CD4-positive, alpha-beta T cell treated with Interleukin-10 for 1 hour (primary cell): ENCODE measurements around the gene P2RY12.

Experiments used
- DNase-seq: peaks from one replicate; pipeline ENCODE4 v3.0.0-alpha.2; 2020

Gene P2RY12

DNA sequence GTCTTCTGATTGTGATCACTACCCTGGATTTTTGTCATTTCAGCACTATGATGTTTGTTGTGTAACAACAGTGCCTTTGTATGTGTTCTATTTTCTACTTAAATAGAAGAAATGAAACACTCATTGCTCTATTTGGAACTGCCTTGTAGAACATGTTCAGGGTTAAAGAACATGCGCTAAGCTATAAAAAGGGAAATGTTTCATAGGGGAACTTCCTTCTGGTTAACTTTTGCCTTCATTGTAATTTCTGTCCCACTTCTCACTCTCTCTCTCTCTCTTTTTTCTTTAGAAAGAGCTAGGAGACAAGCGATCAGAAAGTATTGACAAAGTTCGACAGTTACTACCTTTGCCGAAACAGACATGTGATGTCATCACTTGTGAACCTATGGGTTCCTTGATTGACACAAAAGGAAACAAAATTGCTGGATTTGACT lies at the start of gene P2RY12:
TSS of gene P2RY12 (minus strand) at position 13 of the 434 bp plus-strand sequence. CDS start 45,908 bp downstream, outside the sequence.
- DNase-seq: no peak

DNA sequence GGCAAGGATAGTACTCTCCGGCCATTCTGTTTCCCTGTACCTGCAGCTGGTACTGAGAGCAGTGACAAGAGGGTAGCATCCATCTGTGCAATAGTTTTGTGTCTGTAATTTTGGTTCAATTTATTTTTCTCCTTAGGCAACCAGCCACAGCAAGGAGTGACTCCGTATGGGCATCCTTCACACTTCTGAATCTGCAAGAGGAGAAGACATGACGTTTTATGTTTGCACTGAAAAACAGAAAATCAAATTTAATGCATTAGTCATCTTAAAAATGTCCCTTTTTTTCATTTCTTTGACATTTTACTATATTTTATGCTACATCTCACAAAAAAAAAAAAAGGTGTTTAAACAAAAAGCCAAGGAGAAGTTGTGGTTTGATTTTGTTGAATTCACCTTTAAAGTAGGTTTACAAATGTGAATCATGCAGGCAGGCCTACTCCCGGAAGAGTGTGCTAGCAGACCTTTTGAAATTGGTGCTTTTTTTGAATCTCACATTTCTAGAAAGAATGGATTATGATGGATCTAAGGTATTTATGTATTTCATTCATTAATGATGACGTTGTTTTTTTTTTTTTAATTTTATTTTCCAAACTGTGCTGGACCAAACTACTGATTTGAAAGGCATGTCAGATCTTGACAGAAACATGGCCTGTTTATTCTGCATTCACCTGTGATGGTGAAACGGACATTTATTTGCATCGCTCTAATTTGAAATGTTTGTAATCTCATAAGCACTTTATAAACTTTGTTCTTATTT lies 48.2 kb upstream of the P2RY12 start:
- no peak for DNase-seq

DNA sequence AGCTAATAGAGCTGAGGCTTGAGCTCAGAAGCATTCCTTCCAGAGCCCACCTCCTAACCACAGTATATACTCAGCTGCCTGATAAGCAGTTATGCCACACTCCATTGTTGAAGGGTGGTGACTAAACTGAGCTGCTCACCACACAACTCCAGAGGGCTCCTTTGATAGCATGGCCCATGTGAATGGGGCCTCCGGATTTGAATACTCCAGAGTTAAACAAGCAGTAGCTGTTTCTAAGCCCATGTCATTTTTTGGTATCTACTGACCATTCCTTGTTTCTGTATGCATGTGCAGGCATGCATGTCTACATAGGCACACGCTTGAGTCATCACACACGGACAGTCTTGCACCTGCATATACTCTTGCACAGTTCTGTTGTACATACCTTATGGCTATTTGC lies 47.4 kb upstream of the P2RY12 start:
- DNase-seq: no peak

DNA sequence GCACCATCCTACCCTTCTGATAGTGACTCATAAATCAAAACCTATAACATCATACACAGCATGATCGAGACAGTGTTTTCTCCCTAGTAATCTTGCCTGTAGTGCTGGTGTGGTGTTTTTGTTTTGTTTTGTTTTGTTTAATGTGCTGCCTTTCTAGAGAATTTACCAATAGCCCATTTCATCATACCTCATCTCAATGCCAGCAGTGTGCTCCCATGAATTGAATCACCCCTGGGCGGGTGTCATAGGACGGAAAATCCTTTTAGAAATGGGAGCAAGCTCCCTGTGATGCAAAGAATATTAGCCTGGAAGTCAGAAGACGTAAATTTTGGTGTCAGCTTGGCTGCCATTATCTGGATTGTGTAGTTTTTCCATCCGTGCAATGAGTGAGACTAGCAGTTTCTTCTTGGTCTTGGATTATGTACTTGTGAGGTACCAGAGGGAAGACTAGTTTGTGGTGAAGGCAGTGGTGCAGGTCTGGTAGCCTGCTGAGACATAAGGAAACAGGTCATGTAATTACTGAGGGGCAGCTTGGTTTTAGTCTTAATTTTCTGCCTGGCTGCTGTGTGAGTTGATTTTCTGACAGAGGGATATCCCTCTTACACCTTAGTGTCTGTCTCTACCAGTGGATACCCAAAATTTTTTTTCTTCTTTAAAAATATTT lies 46.4 kb upstream of the P2RY12 start:
- no peak for DNase-seq

DNA sequence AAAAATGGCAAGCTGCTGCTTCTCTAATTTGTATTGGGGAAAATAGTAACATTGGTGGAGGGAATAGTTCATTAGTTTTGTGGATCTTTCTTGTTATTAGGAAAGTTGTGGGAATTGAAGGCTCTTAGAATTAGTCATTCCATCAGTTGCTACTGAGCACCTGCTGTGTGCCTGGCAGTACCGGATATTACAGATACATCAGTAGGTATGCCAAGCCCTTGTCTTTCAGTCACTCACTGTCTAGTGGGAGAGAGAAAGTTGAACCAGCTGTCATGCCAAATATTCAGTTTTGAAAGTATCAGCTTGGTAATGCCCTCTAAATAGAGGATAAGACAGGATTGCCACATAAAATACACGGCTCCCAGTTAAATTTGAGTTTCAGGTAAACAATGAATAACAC lies 43.8 kb upstream of the P2RY12 start:
- DNase-seq: no peak

DNA sequence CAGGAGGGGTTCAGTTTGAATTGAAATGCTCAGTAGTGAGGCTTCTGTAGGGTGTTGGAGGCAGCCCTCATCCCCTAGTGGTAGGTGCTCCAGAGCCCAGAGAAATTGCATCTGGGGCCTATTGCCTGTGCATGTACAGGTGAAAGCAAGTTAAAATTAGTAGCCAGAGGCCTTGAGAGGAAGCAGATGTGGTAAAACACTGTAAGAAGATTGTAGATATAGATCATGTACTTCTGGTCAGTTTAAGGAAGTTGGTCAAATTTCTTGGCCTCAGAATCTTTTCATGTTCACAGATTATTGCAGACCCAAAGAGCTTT lies 41.7 kb upstream of the P2RY12 start:
- no peak for DNase-seq

DNA sequence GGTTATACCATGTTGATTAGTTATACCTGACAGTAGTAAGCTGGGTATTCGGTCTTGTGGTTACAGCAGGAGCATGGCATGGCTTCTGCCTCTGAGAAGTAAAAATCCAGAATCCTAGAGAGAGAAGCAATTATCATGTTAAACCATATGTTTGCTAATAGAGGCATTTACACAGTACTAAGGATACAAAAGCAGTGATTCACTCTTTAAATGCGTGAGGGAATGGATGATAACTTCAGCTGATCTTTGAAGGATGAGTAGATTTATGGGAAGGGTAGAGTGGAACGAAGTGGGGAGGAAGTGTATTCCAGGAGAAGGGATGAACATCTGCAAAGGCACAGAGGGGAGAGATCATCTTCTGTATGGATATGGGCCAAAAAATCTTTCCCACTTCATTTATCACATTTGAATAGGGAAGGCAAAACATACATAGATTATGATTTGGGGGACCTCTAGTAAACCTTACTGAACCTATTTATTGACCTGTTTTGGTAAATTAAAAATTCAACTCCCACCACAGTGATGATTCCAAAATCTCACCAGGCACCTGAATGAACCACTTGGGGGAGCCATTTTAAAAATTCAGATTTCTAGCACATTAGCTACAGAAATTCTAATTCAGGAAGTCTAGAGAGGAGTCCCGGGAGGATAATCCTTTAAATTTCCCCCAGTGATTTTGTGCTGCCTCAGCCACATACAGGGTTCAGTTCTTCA lies 41.2 kb upstream of the P2RY12 start:
- no peak for DNase-seq

DNA sequence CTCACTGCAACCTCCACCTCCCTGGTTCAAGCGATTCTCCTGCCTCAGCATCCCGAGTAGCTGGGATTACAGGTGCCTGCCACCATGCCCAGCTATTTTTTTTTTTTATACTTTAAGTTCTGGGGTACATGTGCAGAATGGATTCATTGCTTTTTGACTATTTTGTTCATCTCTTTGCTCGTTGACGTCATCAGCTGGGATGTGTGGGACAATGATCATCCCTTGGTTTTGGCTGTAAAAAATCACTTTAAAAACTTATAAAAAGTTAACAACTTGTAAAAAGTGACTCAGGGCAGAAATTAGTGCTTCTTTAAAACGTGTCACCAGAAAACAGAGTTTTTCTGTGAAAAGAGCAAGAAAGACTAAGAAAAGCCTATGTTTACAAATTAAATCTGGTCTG lies 38.5 kb upstream of the P2RY12 start:
- DNase-seq: no peak

DNA sequence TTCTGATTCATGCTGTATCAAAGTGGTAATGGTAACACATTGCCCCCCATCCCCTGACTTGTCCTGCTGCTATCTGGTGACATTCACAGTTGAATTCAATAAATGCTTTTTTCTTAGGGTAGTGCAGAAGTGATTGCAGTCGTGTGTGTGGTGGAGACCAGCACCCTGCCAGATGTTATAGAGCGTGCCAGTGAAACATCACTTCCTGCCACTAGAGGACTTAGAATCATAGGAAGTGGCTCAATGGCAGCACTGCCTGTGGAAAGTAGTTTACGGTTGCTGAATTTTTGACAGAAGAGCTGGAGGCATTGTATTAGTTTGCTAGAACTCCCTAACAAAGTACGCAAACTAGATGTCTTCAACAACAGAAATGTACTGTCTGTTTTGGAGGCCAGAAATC lies 37.4 kb upstream of the P2RY12 start:
- no peak for DNase-seq

DNA sequence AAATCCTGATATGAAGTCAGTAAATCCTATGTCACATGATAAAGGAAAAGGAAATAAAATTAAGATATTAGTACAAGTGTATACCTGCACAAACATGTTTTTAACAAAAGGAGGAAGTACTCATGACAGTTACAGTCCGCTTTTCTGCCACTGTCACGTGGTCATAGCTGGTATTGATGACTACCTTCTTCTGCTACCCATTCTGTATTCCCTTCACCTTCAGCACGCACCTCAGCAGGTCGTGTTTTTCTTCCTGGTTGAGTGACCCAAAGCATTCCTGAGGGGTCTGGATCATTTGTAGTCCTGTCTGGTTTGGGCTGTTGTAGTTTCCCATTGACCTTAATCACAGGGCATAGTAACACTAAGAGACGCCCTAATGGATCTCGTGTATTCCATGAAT lies 35.3 kb upstream of the P2RY12 start:
- DNase-seq: no peak

DNA sequence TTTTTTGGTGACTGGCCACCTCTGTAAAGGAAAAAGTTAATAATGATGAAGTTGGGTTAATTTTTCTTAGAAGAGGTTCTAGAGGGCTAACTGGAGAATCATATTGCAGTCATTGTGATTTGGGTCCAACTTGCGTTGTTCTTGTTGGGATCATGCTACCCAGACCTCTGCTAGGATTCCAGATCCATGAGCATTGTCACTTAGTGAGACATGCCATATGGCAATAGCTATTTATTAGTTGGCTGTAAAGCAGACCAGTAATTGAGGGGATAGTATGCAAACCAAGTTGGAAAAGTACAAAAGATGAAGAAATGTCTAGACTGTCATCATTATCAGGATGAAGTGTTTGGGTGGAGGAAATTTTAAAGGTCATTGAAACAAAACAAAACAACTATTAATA lies 30.7 kb upstream of the P2RY12 start:
- no peak for DNase-seq

DNA sequence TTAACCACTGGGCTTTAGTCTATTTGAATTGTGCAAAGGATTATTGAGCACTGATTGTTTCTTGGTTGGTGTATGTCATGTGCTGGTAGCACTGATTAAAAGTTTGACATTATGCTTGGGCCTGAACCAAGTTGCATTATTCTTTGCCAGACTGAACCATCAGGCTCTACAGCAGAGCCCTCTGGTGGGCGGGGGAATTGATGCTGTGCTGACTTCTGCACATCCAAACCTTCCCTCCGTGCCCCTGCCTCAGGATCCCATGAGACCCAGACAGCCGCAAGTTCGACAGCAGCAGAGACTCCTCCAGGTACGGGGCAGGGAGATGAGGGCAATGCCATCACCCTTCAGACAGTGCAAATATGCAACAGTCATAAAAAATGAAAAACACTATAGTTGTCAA lies 28.4 kb upstream of the P2RY12 start:
- no peak for DNase-seq

DNA sequence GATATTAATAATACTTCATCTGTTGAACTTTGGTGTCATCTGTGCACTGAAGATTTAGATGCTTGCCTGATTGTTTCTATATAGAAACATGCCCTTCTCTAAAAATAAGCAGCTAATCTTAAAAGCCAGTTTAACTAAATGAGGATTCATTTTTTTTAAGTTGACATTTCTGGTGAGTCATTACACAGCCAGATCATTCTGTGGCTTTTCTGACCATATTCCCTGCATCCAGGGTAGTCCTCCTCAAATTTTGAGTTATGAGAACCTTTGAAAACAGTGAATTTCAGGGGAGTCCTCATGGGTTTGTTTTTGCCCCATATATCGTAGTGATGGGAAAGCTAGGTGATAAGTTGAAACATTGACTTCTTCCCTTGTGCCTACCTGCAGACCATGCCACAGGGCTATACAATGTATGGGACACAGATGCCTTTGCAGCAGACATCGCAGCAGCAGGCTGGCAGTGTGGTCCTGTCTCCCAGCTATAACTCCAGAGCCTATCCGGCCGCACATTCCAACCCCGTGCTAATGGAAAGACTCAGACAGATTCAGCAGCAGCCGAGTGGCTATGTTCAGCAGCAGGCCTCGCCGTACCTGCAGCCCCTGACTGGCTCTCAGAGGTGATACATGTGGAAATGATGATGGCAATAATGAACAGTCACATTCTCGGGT lies 26.5 kb upstream of the P2RY12 start:
- no peak for DNase-seq

DNA sequence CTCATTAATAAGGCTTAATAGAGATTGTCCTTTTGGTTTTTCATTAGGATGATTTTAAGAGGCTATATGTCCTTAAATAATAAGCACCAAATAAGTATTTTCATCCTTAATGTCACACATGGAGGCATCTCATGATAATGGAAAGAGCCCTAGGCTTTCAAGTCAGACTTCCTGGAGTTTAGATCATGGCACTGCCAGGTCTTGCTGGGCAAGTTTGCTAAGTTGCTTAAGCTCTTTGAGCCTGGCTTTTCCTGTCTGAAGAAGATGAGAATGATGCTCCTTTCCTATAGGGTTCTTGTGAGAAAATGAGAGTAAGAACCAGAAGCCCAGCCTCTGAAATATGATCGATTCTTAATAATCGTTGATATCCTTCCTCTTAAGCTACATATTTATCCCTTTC lies 23.4 kb upstream of the P2RY12 start:
- DNase-seq: no peak

DNA sequence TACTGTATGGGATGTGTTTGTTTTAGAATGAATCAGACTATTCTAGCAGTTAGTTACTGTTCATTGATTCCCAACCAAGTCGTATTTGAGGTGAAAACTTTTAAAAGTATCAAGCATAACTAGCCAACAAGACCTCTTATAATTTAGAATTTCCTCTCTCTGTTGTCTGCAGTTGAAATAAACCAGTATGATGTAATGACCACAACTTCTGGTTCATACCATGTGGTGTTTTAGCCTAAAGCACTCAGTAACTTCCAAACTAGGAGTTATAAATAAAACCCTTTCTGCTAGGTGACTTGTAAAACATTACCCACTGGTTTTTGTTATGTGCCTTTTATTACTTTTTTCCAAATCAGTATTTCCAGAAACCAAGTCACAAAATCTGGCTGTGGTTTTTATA lies 19.8 kb upstream of the P2RY12 start:
- no peak for DNase-seq

DNA sequence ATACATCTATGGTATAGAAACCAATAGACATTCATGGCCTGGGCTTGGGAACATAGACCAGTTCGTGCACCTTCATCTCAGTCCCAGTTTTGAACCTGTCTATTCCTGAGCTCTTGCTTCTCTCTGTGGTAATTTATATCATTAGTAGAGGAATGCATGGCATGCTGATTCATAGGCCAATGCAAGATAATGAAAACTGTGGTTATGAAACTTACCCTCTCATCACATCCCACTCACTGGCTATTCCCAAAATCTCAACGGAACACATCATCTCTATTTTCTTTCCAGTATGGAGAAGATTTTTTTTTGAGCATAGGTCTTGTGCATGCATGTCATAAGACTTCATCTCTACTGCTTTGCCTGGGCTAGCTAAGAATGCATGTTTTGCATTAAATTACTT lies 18.7 kb upstream of the P2RY12 start:
- no peak for DNase-seq

DNA sequence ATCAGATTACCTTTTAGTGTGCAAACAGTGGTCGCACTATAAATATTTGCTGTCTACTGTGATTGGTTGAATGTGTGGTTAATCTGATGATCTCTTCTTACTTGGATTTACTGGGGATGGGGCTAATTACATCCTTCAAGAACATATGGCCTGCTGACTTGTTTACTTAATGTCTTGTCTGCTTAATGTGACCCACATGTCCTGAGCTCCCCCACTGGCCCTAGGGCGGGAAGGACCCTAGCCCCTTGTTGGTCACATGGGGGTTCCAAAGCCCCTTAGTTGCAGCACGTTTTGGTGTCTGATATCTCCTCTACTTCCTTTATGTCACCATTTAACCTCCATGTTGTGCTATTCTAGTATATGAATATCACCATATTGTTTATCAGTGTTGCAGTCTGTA lies 17.8 kb upstream of the P2RY12 start:
- no peak for DNase-seq

DNA sequence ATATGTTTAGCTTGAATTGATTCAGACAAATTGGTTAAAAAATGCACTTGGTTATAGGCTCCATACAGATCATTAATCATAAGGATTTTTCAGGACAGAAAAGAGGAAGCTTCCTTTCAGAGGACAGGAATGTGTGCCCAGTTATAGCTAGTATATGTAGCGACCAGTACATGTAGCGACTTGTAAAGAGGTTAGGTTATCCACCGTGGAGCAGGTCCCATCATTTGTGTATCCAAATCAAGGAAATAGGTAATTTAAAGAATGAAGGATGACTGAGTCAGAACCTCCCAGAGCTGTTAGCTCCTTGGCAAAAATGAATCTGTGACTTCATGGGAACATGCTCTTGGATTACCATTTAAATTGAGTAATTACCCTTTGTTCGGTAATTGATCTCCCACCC lies 15.8 kb upstream of the P2RY12 start:
- DNase-seq: no peak

DNA sequence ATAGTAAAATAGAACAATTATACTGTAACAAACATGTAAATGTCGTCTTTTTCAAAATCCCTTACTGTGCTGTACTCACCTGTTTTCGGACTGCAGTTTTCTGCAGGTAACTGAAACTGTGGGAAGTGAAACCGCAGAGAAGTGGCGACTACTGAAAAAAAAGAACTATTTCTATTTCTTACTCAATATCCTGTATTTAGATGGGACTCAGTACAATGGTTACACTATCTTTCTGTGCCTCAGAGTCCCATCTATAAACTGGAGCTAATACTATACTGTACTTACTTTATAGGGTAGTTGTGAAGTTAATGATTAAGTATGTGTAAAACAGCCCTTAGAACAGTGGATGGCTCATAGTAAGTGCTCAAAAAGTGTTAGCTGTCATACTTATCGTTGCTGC lies 14.3 kb upstream of the P2RY12 start:
- no peak for DNase-seq

DNA sequence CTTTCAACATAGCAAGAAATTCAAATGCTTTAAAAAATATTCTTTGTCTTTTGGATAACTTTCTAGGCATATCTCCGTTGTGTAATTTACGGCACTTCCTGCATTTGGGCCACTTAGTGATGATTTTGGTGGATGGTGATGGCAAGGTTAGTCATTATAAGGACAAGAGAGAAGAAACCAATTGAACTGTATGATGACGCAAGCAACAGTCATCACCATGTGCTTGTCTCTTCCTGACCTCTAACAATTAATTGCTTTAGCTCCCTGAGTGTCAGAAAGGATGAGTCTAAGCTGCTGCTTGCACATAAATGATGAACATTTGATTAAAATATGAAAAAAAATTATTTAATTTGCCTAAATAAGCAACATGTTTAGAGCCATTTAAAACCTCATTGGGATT lies 11.3 kb upstream of the P2RY12 start:
- DNase-seq: no peak

DNA sequence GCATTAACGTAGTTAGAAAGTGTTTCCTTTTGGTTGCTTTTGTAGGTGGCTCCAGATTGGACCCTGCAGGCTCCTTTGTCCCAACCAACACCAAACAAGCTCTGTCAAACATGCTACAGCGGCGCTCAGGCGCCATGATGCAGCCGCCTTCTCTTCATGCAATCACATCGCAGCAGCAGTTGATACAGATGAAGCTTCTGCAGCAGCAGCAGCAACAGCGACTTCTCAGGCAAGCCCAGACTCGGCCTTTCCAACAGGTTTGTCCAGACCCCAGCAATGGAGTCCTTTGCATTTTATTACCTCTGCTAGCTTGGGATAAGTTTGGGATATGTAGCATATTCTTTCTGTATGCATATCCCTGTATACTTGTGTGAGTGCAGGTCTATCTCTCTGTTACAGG lies 10.1 kb upstream of the P2RY12 start:
- no peak for DNase-seq

DNA sequence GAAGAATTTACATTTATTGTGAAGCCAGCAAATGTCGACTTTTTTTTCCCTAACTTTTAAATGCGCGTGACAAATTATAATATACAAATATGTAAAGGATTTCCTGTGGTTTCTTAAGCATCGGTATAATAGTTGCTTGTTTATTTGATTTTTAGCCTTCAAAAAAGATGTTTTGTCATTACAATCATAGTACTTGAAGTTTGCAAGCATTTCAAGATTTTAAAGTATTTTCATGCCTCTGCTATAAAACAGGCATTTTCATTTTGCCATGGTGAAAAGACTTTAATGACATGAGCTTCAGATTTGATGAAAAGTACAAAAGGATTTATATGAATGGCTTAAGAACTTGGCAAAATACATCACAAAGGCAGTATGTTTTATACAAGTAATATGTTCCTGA lies 9.4 kb upstream of the P2RY12 start:
- no peak for DNase-seq

DNA sequence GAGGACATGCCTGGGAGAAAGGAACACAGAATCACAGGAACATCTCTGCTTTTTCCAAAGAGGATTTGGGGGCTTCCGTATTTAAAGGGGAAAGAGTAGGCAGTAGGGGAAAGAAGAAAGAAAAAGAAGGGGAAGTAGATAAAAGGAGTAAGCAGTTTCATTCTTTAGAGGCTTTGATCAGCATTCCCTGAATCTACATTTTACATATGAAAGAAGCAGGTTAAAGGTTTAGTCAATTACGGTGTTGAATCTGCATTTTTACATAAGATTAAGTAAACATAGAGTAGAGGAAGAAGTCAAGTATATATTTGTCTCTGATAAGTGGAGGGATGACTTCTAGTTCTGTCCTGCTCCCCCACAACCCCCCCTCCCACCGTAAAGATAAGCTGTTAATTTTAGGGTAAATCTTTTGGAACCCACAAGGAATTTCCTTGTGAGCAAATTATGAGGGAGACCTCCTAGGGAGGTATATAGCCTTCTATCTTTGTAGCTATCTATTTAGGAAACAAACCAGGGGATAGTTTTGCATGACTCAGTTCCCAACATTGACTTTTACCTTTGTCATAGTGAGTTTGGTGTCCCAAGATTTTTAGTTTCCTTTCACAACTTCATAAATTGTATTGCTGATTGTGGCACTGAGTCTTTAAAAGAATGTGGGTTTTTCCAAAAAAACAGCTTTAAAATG lies 8.7 kb upstream of the P2RY12 start:
- no peak for DNase-seq
